ENCODE measurements around the gene SEPTIN5.

The SEPTIN5 gene

GRCh38 chr22:19668748-19669147 lies 45.6 kb upstream of the SEPTIN5 start:
- no peak for DNase-seq (ENCODE audit: low read depth)
- no peak for TF ChIP-seq CTCF (IDR thresholded peaks at IDR 0.05; ENCODE audit: control insufficient read depth, insufficient read depth, low read depth, low read length, missing control alignments)
- no peak overlapping the region for H3K4me3 ChIP-seq (ENCODE audit: control insufficient read depth, low read depth, low read length)

GRCh38 chr22:19669570-19669969 lies 44.7 kb upstream of the SEPTIN5 start:
- no peak overlapping the region for H3K4me3 ChIP-seq (ENCODE audit: control insufficient read depth, low read depth, low read length)
- TF ChIP-seq CTCF (IDR thresholded peaks at IDR 0.05; ENCODE audit: control insufficient read depth, insufficient read depth, low read depth, low read length, missing control alignments), result no peak
- no peak for DNase-seq (ENCODE audit: low read depth)

- H3K4me3 ChIP-seq (ENCODE audit: control insufficient read depth, low read depth, low read length), result no peak overlapping the region
- DNase-seq (ENCODE audit: low read depth), result no peak
- no peak for TF ChIP-seq CTCF (IDR thresholded peaks at IDR 0.05; ENCODE audit: control insufficient read depth, insufficient read depth, low read depth, low read length, missing control alignments)
Measured at GRCh38 chr22:19671316-19671715, 43.0 kb upstream of the SEPTIN5 start.

- no peak for DNase-seq (ENCODE audit: low read depth)
- no peak overlapping the region for H3K4me3 ChIP-seq (ENCODE audit: control insufficient read depth, low read depth, low read length)
- TF ChIP-seq CTCF (IDR thresholded peaks at IDR 0.05; ENCODE audit: control insufficient read depth, insufficient read depth, low read depth, low read length, missing control alignments), result no peak
Measured at GRCh38 chr22:19672054-19672776, 42.1 kb upstream of the SEPTIN5 start.

GRCh38 chr22:19673660-19674059 lies 40.6 kb upstream of the SEPTIN5 start:
- no peak overlapping the region for H3K4me3 ChIP-seq (ENCODE audit: control insufficient read depth, low read depth, low read length)
- no peak for TF ChIP-seq CTCF (IDR thresholded peaks at IDR 0.05; ENCODE audit: control insufficient read depth, insufficient read depth, low read depth, low read length, missing control alignments)
- no peak for DNase-seq (ENCODE audit: low read depth)

- no peak overlapping the region for H3K4me3 ChIP-seq (ENCODE audit: control insufficient read depth, low read depth, low read length)
- DNase-seq (ENCODE audit: low read depth), result no peak
- no peak for TF ChIP-seq CTCF (IDR thresholded peaks at IDR 0.05; ENCODE audit: control insufficient read depth, insufficient read depth, low read depth, low read length, missing control alignments)
Measured at GRCh38 chr22:19674129-19674928, 40.0 kb upstream of the SEPTIN5 start.

All from AG09309 (cell line).